GM12891 (cell line): Measurements from ENCODE around the gene SPECC1.

ENCODE experiments used
- PAX5 ChIP-seq: IDR thresholded peaks from 2 replicates; pipeline ENCODE4 v1.6.1; 2011; ENCODE audit warnings: low read length, moderate library complexity, mild to moderate bottlenecking; ENCODE audit not compliant: insufficient read depth, severe bottlenecking
- POLR2A ChIP-seq: IDR thresholded peaks from 2 replicates; pipeline ENCODE4 v1.6.1; 2011; ENCODE audit warnings: low read depth, low read length, control low read depth
- POLR2AphosphoS5 ChIP-seq: IDR thresholded peaks from 2 replicates; pipeline ENCODE4 v1.6.1; 2011; ENCODE audit warnings: low read depth, low read length, control low read depth
- POU2F2 ChIP-seq: IDR thresholded peaks from 2 replicates; pipeline ENCODE4 v1.6.1; 2011; ENCODE audit warnings: low read depth, mild to moderate bottlenecking, control low read depth, low read length, moderate library complexity
- SPI1 ChIP-seq: IDR thresholded peaks from 2 replicates; pipeline ENCODE4 v1.6.1; 2011; ENCODE audit warnings: low read depth, low read length, control low read depth
- TAF1 ChIP-seq: IDR thresholded peaks from 2 replicates; pipeline ENCODE4 v1.6.1; 2011; ENCODE audit warnings: low read depth, low read length, control low read depth

DNA sequence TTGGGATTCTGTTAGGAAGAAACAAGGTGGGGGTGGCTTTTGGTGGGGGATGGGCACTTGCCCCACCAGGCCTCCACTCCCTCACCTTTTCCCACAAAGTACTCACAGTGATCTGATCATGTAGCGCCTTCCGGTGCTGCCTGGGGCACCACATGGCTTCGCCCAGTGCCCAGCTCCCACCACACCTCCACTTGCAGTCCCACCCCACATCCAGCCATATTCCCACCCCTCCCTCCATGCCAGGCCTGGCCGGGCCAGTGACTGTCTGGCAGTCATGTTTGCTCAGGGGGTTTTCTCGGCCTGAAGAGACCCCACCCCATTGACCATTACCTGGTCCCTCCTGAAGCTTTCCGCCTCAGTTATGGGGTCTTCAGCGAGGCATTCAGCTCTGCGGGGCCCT lies 201.5 kb downstream of the SPECC1 start:
- TF ChIP-seq POLR2AphosphoS5 (no peak), TAF1 (no peak), POLR2A (no peak), SPI1 (no peak), PAX5 (no peak), POU2F2 (no peak)
